ENCODE data around the gene AADAC. TPM values are rescaled to one million over a fixed set of nuclear protein-coding genes. Genes with fewer than 3 reads are reported as not detected.
"Not testable (repeated sequence)": the region's sequence is repeated elsewhere in the genome, so short reads cannot be mapped to it uniquely, and the experiment has no call there.

AADAC gene
- total RNA-seq, 1 experiment from 2014 or later, result not detected

DNA sequence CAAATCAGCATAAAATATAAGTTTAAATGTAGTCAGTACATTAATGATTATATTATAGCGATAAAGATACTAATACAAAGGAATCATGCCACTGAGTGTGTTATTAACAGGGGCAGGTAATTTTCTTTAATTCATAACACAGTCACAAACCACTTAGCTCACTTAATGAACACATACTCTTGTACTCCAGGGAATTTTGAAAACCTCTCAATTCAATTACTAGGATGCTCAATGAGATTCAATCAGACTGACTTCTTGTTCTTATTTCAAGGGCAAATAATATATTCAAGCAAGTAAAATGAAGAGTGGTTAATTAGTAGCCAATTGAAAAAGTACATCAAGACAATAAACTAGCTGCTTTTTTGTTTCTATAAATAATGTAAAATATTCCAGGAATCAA, 53.8 kb downstream of the AADAC start:
- Histone ChIP-seq H3K9ac (ENCODE audit: low read length) (no peak overlapping the region), H3K9me2 (replicated peaks; ENCODE audit: insufficient read depth, low read length) (no peaks in the 10 kb centered on the region), H3K4me2 (ENCODE audit: low read depth, low read length, poor library complexity, severe bottlenecking) (no peak overlapping the region), H3K27me3 (ENCODE audit: low read length) (no peaks in the 10 kb centered on the region), H2AFZ (ENCODE audit: low read length) (no peak overlapping the region), H3K36me3 (ENCODE audit: insufficient read depth, low read length) (no peaks in the 10 kb centered on the region), H3K79me2 (ENCODE audit: low read length) (no peaks in the 10 kb centered on the region), H4K20me1 (ENCODE audit: insufficient read depth, low read depth, low read length) (no peaks in the 10 kb centered on the region), H3K27ac (ENCODE audit: low read length) (no peak overlapping the region), H3K9me3 (ENCODE audit: low read length) (no peaks in the 10 kb centered on the region), H3K4me1 (ENCODE audit: low read length) (peaks cover 6% of the 10 kb centered on the region), H3K4me3 (ENCODE audit: low read length) (no peak overlapping the region)
- DNase-seq, result no peak

GRCh38 chr3:151869181-151869580, 55.3 kb downstream of the AADAC start:
- no peaks in the 10 kb centered on the region for H3K36me3 ChIP-seq (ENCODE audit: insufficient read depth, low read length)
- no peaks in the 10 kb centered on the region for H3K9me3 ChIP-seq (ENCODE audit: low read length)
- H3K4me3 ChIP-seq (ENCODE audit: low read length), result no peak overlapping the region
- H3K27ac ChIP-seq (ENCODE audit: low read length), result no peak overlapping the region
- H4K20me1 ChIP-seq (ENCODE audit: insufficient read depth, low read depth, low read length), result no peaks in the 10 kb centered on the region
- DNase-seq, result no peak
- H3K27me3 ChIP-seq (ENCODE audit: low read length), result no peaks in the 10 kb centered on the region
- peaks cover 6% of the 10 kb centered on the region for H3K4me1 ChIP-seq (ENCODE audit: low read length)
- no peak overlapping the region for H2AFZ ChIP-seq (ENCODE audit: low read length)
- no peaks in the 10 kb centered on the region for H3K79me2 ChIP-seq (ENCODE audit: low read length)
- H3K9ac ChIP-seq (ENCODE audit: low read length), result no peak overlapping the region
- no peaks in the 10 kb centered on the region for H3K9me2 ChIP-seq (replicated peaks; ENCODE audit: insufficient read depth, low read length)
- no peak overlapping the region for H3K4me2 ChIP-seq (ENCODE audit: low read depth, low read length, poor library complexity, severe bottlenecking)

GRCh38 chr3:151871639-151872468, 57.9 kb downstream of the AADAC start:
- Histone ChIP-seq H3K36me3 (ENCODE audit: insufficient read depth, low read length) (no peaks in the 10 kb centered on the region), H3K4me3 (ENCODE audit: low read length) (no peak overlapping the region), H3K9me3 (ENCODE audit: low read length) (no peaks in the 10 kb centered on the region), H3K4me1 (ENCODE audit: low read length) (peaks cover 6% of the 10 kb centered on the region), H3K9ac (ENCODE audit: low read length) (no peak overlapping the region), H2AFZ (ENCODE audit: low read length) (peak overlapping the region; percentile 17; the same call in 1 of the 2 replicates), H4K20me1 (ENCODE audit: insufficient read depth, low read depth, low read length) (no peaks in the 10 kb centered on the region), H3K27me3 (ENCODE audit: low read length) (no peaks in the 10 kb centered on the region), H3K9me2 (replicated peaks; ENCODE audit: insufficient read depth, low read length) (no peaks in the 10 kb centered on the region), H3K27ac (ENCODE audit: low read length) (no peak overlapping the region), H3K4me2 (ENCODE audit: low read depth, low read length, poor library complexity, severe bottlenecking) (peak overlapping the region; percentile 44), H3K79me2 (ENCODE audit: low read length) (no peaks in the 10 kb centered on the region)
- DNase-seq, result peak; percentile 70

DNA sequence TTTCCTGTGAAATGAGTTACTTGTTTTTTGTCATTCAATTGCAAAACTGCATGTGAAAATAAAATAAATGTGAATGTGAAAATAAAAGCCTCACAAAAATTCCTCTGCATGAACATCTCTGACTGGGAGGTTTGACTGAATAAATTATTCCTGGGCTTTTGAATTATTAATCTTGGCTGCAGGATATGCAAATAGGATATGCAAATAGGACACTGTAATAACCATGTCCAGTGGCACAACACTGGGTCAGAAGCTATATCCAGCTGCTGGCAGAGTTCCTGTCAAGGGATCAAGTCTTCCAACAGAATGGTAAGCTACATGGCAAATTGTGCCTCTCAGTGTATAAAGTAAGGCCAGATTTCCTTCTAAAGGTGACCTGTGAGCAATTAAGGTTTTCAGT, 59.5 kb downstream of the AADAC start, which contains the start of gene SUCNR1:
TSS of gene SUCNR1 (plus strand) at position 246 of the 400 bp plus-strand sequence. CDS start 6,250 bp downstream, outside the sequence.
- no peak within 1 kb of the TSS for H3K4me2 ChIP-seq (ENCODE audit: low read depth, low read length, poor library complexity, severe bottlenecking)
- no peak within 1 kb of the TSS for H3K4me3 ChIP-seq (ENCODE audit: low read length)
- no peaks in the 10 kb centered on the region for H4K20me1 ChIP-seq (ENCODE audit: insufficient read depth, low read depth, low read length)
- H3K9me2 ChIP-seq (replicated peaks; ENCODE audit: insufficient read depth, low read length), result no peaks in the 10 kb centered on the region
- H2AFZ ChIP-seq (ENCODE audit: low read length), result no peak within 1 kb of the TSS
- no peak for DNase-seq
- no peaks in the 10 kb centered on the region for H3K79me2 ChIP-seq (ENCODE audit: low read length)
- peaks cover 6% of the 10 kb centered on the region for H3K4me1 ChIP-seq (ENCODE audit: low read length)
- no peak within 1 kb of the TSS for H3K9ac ChIP-seq (ENCODE audit: low read length)
- H3K36me3 ChIP-seq (ENCODE audit: insufficient read depth, low read length), result no peaks in the 10 kb centered on the region
- no peak within 1 kb of the TSS for H3K27ac ChIP-seq (ENCODE audit: low read length)
- H3K27me3 ChIP-seq (ENCODE audit: low read length), result no peaks in the 10 kb centered on the region; the same call in 1 of the 2 replicates
- H3K9me3 ChIP-seq (ENCODE audit: low read length), result no peaks in the 10 kb centered on the region

GRCh38 chr3:151874079-151874478, 60.2 kb downstream of the AADAC start:
- not testable (repeated sequence) for H2AFZ ChIP-seq (ENCODE audit: low read length); H3K9ac ChIP-seq (ENCODE audit: low read length); DNase-seq; H3K4me1 ChIP-seq (ENCODE audit: low read length); H3K9me3 ChIP-seq (ENCODE audit: low read length); H3K27me3 ChIP-seq (ENCODE audit: low read length); H3K36me3 ChIP-seq (ENCODE audit: insufficient read depth, low read length); H3K9me2 ChIP-seq (replicated peaks; ENCODE audit: insufficient read depth, low read length); H3K4me2 ChIP-seq (ENCODE audit: low read depth, low read length, poor library complexity, severe bottlenecking); H3K4me3 ChIP-seq (ENCODE audit: low read length); H3K27ac ChIP-seq (ENCODE audit: low read length); H4K20me1 ChIP-seq (ENCODE audit: insufficient read depth, low read depth, low read length); H3K79me2 ChIP-seq (ENCODE audit: low read length)

DNA sequence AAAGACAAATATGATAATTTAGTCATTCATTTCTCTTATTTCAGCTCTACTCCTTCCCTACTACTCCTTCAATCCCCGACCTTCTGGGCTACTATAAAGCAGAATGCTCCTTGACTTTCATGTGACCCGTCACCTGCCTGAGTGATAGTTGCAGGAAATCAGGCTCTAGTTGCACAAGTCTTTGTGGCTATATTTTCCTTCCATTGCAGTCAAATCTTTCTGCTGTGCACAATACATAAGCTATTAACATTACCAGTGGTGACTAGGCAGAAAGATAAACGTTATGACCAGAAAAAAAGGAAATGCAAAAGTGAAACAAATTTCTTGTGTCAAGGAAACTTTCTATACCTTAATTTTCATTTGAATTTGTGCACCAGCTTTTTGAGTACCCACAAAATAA, 61.8 kb downstream of the AADAC start:
- DNase-seq, result no peak
- no peaks in the 10 kb centered on the region for H4K20me1 ChIP-seq (ENCODE audit: insufficient read depth, low read depth, low read length)
- H3K36me3 ChIP-seq (ENCODE audit: insufficient read depth, low read length), result no peaks in the 10 kb centered on the region
- H3K9ac ChIP-seq (ENCODE audit: low read length), result no peak overlapping the region
- no peaks in the 10 kb centered on the region for H3K9me3 ChIP-seq (ENCODE audit: low read length)
- no peaks in the 10 kb centered on the region; the same call in 1 of the 2 replicates for H3K27me3 ChIP-seq (ENCODE audit: low read length)
- peaks cover 6% of the 10 kb centered on the region for H3K4me1 ChIP-seq (ENCODE audit: low read length)
- no peak overlapping the region for H3K4me3 ChIP-seq (ENCODE audit: low read length)
- H2AFZ ChIP-seq (ENCODE audit: low read length), result no peak overlapping the region
- no peak overlapping the region for H3K27ac ChIP-seq (ENCODE audit: low read length)
- no peaks in the 10 kb centered on the region for H3K79me2 ChIP-seq (ENCODE audit: low read length)
- no peaks in the 10 kb centered on the region for H3K9me2 ChIP-seq (replicated peaks; ENCODE audit: insufficient read depth, low read length)
- no peak overlapping the region for H3K4me2 ChIP-seq (ENCODE audit: low read depth, low read length, poor library complexity, severe bottlenecking)

GRCh38 chr3:151877269-151877668, 63.4 kb downstream of the AADAC start:
- Histone ChIP-seq H2AFZ (ENCODE audit: low read length) (no peak overlapping the region), H3K4me2 (ENCODE audit: low read depth, low read length, poor library complexity, severe bottlenecking) (no peak overlapping the region), H3K9me3 (ENCODE audit: low read length) (no peaks in the 10 kb centered on the region)

More at GRCh38 chr3:151877269-151877668, 63.4 kb downstream of the AADAC start:
- H3K4me3 ChIP-seq (ENCODE audit: low read length), result no peak overlapping the region
- no peaks in the 10 kb centered on the region; the same call in 1 of the 2 replicates for H3K4me1 ChIP-seq (ENCODE audit: low read length)
- H3K9me2 ChIP-seq (replicated peaks; ENCODE audit: insufficient read depth, low read length), result no peaks in the 10 kb centered on the region
- H3K27ac ChIP-seq (ENCODE audit: low read length), result no peak overlapping the region
- H4K20me1 ChIP-seq (ENCODE audit: insufficient read depth, low read depth, low read length), result no peaks in the 10 kb centered on the region
- no peak overlapping the region for H3K9ac ChIP-seq (ENCODE audit: low read length)
- no peaks in the 10 kb centered on the region for H3K79me2 ChIP-seq (ENCODE audit: low read length)
- DNase-seq, result no peak
- H3K36me3 ChIP-seq (ENCODE audit: insufficient read depth, low read length), result no peaks in the 10 kb centered on the region
- H3K27me3 ChIP-seq (ENCODE audit: low read length), result no peaks in the 10 kb centered on the region; the same call in 1 of the 2 replicates
